Activated naive CD4-positive, alpha-beta T cell treated with anti-CD3 and anti-CD28 coated beads for 36 hours (primary cell): Measurements from ENCODE around the gene LMO7. TPM values are rescaled to one million over a fixed set of nuclear protein-coding genes. Genes with fewer than 3 reads are reported as not detected.
"Not testable (repeated sequence)": the region's sequence is repeated elsewhere in the genome, so short reads cannot be mapped to it uniquely, and the experiment has no call there.

Experiments
- CTCF ChIA-PET: fragments of 350-600 bp; sonication (Branson Sonifier 250); formaldehyde crosslinking; loops from one replicate; lab custom pipeline; 2021; ENCODE audit warnings: antibody characterized with exemption; lab: Charles Lee
- DNase-seq: peaks from one replicate; pipeline ENCODE4 v3.0.0-alpha.2; 2020
- H3K27ac Mint-ChIP-seq: one replicate; pipeline ENCODE4 v1.8.0; 2021; ENCODE audit warnings: mild to moderate bottlenecking, mixed read lengths
- H3K27me3 Mint-ChIP-seq: one replicate; pipeline ENCODE4 v1.8.0; 2021; ENCODE audit warnings: low read depth, mixed read lengths
- H3K36me3 Mint-ChIP-seq: one replicate; pipeline ENCODE4 v1.8.0; 2021; ENCODE audit warnings: low read depth, mixed read lengths
- H3K4me1 Mint-ChIP-seq: one replicate; pipeline ENCODE4 v1.8.0; 2021; ENCODE audit warnings: low read depth, mixed read lengths
- H3K4me3 Mint-ChIP-seq: one replicate; pipeline ENCODE4 v1.8.0; 2021; ENCODE audit warnings: mild to moderate bottlenecking, moderate library complexity, mixed read lengths
- H3K9me3 Mint-ChIP-seq: one replicate; pipeline ENCODE4 v1.8.0; 2021; ENCODE audit warnings: mixed read lengths
- intact Hi-C: fragments of 100-400 bp; cut with micrococcal nuclease; formaldehyde crosslinking; loops from one replicate; pipeline ENCODE4 v1.15.1; 2023
- total RNA-seq, 2 experiments: library from RNA; stranded (reverse); gene quantifications; one replicate each; pipeline ENCODE4 v1.2.3, GENCODE V29; 2021

LMO7 gene
- total RNA-seq, 2 experiments from 2014 or later: 10.5 to 12.0 TPM

DNA sequence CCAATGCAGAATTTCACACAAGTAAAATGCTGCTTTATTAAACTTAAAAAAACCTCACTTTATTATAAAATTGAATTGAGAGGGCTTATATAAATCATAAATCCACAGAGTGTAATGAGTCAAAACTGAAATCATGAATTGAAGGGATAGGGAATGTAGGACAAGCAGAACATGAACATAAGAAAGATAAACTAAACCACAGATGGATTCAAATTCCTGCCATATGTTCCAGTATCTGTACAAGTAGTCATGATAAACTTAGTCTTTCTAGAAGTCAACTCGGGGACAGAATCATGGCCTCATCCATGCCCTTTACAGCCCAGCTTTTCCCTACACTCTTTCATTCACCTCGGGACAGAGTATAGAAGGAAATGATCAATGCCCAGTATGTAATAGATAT lies 16.6 kb downstream of the LMO7 start:
- CTCF ChIA-PET: no interaction called here

GRCh38 chr13:75656425-75656989 lies 20.4 kb downstream of the LMO7 start:
- Mint-ChIP-seq H3K27me3 (no peaks in the 10 kb centered on the region), H3K27ac (no peak overlapping the region), H3K36me3 (peaks cover 3% of the 10 kb centered on the region), H3K9me3 (no peaks in the 10 kb centered on the region), H3K4me1 (no peaks in the 10 kb centered on the region), H3K4me3 (no peak overlapping the region)
- no peak for DNase-seq
- intact Hi-C loops: no loop called here
- CTCF ChIA-PET: no interaction called here

More for the DNA sequence above, 16.6 kb downstream of the LMO7 start:
- DNase-seq: no peak
- Mint-ChIP-seq H3K9me3 (no peaks in the 10 kb centered on the region), H3K4me1 (no peaks in the 10 kb centered on the region), H3K27me3 (no peaks in the 10 kb centered on the region), H3K36me3 (peaks cover 1% of the 10 kb centered on the region), H3K27ac (no peak overlapping the region), H3K4me3 (no peak overlapping the region)
- intact Hi-C loops: no loop called here

DNA sequence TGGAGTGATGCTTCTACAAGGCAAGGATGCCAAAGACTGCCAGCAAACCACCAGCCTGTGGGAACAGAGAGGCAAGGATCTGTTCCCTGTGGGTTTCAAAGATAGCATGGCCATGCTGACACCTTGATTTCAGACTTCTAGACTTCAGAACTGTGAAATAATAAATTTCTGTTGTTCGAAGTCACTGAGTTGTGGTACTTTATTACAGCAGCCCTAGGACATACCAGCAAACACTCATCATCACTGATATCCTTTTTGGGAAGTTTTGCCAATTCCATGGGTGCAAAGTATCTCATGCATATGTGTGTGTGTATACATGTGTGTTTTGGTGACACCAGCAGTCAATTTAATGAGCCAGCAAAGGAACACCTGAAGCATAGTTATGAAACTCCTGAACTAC lies 21.0 kb downstream of the LMO7 start:
- H3K36me3 Mint-ChIP-seq: peaks cover 3% of the 10 kb centered on the region
- intact Hi-C loops: no loop called here
- CTCF ChIA-PET: no interaction called here
- no peaks in the 10 kb centered on the region for H3K9me3 Mint-ChIP-seq
- H3K27ac Mint-ChIP-seq: no peak overlapping the region
- no peaks in the 10 kb centered on the region for H3K4me1 Mint-ChIP-seq
- H3K4me3 Mint-ChIP-seq: no peak overlapping the region
- DNase-seq: no peak
- H3K27me3 Mint-ChIP-seq: no peaks in the 10 kb centered on the region

DNA sequence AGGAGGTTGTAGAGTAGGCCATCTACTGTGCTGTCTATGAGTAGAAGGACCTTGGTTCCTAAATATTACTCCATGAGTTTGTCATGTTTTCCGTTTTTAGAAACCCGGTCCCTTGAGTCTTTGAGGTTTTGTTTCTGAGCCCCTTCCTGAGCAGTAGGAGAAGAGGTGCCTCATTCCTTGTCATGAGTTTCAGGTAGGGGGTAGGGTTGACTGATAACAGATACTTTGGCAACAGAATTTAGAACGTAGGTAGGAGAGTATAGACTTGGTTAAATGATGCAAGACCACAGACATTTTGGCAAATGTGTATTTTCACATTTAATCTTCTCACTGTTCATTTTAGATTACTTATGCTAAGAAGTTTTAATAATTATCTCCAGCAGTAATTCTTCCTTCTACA lies 24.6 kb downstream of the LMO7 start:
- peaks cover 3% of the 10 kb centered on the region for H3K36me3 Mint-ChIP-seq

DNA sequence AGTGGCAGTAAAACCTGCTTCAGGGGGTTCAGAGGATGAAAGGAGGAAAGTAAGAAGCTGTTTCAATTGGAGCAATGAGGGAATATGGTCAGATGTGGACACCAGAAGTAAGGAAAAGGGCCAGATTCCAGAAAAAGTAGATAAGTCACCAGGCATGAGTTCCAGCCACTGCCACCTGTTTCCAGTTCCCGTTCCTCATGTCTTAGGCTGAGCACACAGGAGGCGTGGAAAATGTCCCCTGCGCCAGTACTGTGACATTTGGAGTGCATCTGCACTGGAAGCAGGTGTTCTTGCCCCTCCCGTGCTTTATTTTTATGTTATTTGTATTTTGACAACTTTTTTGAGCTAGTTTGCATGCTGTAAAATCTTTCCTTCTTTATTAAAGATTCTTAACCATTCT lies 25.3 kb downstream of the LMO7 start:
- no peaks in the 10 kb centered on the region for H3K4me1 Mint-ChIP-seq
- intact Hi-C loops: no loop called here
- H3K27ac Mint-ChIP-seq: no peak overlapping the region
- peaks cover 3% of the 10 kb centered on the region for H3K36me3 Mint-ChIP-seq
- no peaks in the 10 kb centered on the region for H3K27me3 Mint-ChIP-seq
- no peak for DNase-seq
- H3K4me3 Mint-ChIP-seq: no peak overlapping the region
- H3K9me3 Mint-ChIP-seq: no peaks in the 10 kb centered on the region
- CTCF ChIA-PET: interaction anchor here (0.6 to 1.1 kb wide), 2 partner anchors 17 to 185 kb away, joined by 3 to 4 read pairs; no protein-coding TSS in a partner anchor

More for the DNA sequence above, 24.6 kb downstream of the LMO7 start:
- H3K4me1 Mint-ChIP-seq: no peaks in the 10 kb centered on the region
- no peak overlapping the region for H3K27ac Mint-ChIP-seq
- H3K27me3 Mint-ChIP-seq: no peaks in the 10 kb centered on the region
- H3K9me3 Mint-ChIP-seq: no peaks in the 10 kb centered on the region
- intact Hi-C loops: no loop called here
- CTCF ChIA-PET: interaction anchor here (0.5 to 0.6 kb wide), 2 partner anchors 96 to 149 kb away, joined by 3 read pairs; no protein-coding TSS in a partner anchor
- no peak overlapping the region for H3K4me3 Mint-ChIP-seq
- no peak for DNase-seq

GRCh38 chr13:75666646-75667351 lies 30.7 kb downstream of the LMO7 start:
- CTCF ChIA-PET: no interaction called here
- intact Hi-C loops: no loop called here
- Mint-ChIP-seq H3K27me3 (no peaks in the 10 kb centered on the region), H3K4me3 (no peak overlapping the region), H3K27ac (no peak overlapping the region), H3K4me1 (no peaks in the 10 kb centered on the region), H3K9me3 (no peaks in the 10 kb centered on the region), H3K36me3 (peaks cover 3% of the 10 kb centered on the region)
- DNase-seq: no peak

DNA sequence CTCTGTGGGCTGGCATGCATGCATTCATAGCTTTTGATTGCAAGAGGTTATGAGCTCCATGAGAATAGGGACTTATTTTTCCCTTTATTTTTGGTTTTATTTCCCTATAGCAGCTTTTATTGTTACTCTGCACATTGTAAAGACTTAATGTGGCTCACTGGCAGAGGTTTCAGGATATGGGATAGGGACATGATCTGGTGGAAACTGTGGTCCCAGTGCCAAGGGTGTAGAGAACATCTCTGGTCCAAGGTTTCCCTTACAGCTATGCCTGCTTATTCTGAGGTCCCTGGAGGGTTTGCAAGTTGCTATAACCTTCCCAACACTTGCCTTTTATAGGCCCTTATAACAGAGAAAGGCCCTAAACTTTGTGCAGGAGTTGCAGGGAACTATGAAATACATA lies 33.6 kb downstream of the LMO7 start:
- Mint-ChIP-seq H3K9me3 (no peaks in the 10 kb centered on the region), H3K36me3 (peaks cover 3% of the 10 kb centered on the region), H3K4me1 (no peaks in the 10 kb centered on the region), H3K27me3 (no peaks in the 10 kb centered on the region), H3K27ac (no peak overlapping the region), H3K4me3 (no peak overlapping the region)
- intact Hi-C loops: no loop called here
- CTCF ChIA-PET: interaction anchor here (0.6 to 1.1 kb wide), 4 partner anchors 14 to 631 kb away, joined by 3 to 5 read pairs (median 4); no protein-coding TSS in a partner anchor
- no peak for DNase-seq

DNA sequence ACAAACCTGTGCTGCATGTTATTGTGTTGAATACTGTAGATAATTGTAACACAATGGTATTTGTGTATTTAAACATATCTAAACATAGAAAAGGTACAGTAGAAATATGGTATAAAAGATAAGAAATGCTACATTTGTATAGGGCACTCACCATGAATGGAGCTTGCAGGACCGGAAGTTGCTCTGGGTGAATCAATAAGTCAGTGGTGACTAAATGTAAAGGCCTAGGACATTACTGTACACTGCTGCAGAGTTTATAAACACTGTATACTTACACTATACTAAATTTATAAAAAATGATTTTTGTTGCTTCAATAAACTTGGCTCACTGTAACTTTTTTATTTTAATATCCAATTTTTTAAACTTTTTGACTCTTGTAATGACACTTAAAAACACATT lies 34.4 kb downstream of the LMO7 start:
- Mint-ChIP-seq H3K4me1 (no peaks in the 10 kb centered on the region), H3K36me3 (peaks cover 3% of the 10 kb centered on the region), H3K4me3 (no peak overlapping the region), H3K9me3 (no peaks in the 10 kb centered on the region), H3K27me3 (no peaks in the 10 kb centered on the region), H3K27ac (no peak overlapping the region)
- intact Hi-C loops: no loop called here
- CTCF ChIA-PET: no interaction called here
- no peak for DNase-seq

- no peak for DNase-seq
- H3K36me3 Mint-ChIP-seq: peaks cover 3% of the 10 kb centered on the region
- CTCF ChIA-PET: interaction anchor here (0.9 to 5.8 kb wide), 4 partner anchors 17 to 202 kb away, joined by 3 to 37 read pairs (median 5); no protein-coding TSS in a partner anchor
- H3K9me3 Mint-ChIP-seq: peaks cover 1% of the 10 kb centered on the region
- H3K4me3 Mint-ChIP-seq: no peak overlapping the region
- intact Hi-C loops: no loop called here
- H3K27ac Mint-ChIP-seq: no peak overlapping the region
- no peaks in the 10 kb centered on the region for H3K4me1 Mint-ChIP-seq
- H3K27me3 Mint-ChIP-seq: no peaks in the 10 kb centered on the region
Measured at GRCh38 chr13:75675421-75675820, 39.3 kb downstream of the LMO7 start.

- Mint-ChIP-seq H3K4me3 (no peak overlapping the region), H3K4me1 (no peaks in the 10 kb centered on the region), H3K27ac (no peak overlapping the region), H3K36me3 (peaks cover 3% of the 10 kb centered on the region), H3K27me3 (no peaks in the 10 kb centered on the region), H3K9me3 (peaks cover 1% of the 10 kb centered on the region)
- CTCF ChIA-PET: interaction anchor here (1.7 kb wide), 1 partner anchor 13 kb away, joined by 4 read pairs; no protein-coding TSS in a partner anchor
- intact Hi-C loops: no loop called here
- no peak for DNase-seq
Measured at GRCh38 chr13:75679459-75679858, 43.3 kb downstream of the LMO7 start.

DNA sequence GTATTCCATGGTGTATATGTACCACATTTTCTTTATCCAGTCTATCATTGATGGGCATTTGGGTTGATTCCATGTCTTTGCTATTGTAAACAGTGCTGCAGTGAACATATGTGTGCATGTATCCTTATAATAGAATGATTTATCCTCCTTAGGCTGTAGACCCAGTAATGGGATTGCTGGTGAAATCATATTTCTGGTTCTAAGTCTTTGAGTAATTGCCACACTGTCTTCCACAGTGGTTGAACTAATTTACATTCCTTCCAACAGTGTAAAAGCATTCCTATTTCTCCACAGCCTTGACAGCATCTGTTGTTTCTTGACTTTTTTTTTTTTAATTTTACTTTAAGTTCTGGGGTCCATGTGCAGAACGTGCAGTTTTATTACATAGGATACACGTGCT lies 44.1 kb downstream of the LMO7 start:
- H3K27me3 Mint-ChIP-seq, intact Hi-C loops: not testable (repeated sequence)

DNA sequence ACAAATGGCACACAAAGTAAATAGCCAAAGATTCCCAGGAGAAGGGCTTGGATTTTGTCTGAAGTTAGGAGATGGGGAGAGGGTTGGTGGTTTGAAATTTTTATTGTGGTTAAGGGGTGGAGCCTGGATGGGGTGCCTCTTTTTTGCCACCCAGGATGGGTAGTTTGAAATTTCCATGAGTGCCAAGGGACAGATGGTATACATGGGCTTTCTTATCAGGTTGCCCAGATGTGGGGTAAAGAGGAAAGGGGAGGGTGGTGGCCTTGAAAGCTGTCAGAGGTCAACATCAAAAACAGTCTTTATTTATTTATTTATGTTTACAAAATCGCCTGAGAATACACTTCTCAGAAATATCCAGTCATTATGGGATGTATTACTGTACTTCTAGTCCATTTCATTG lies 46.2 kb downstream of the LMO7 start:
- intact Hi-C loops: no loop called here
- H3K9me3 Mint-ChIP-seq: peaks cover 1% of the 10 kb centered on the region
- peaks cover 3% of the 10 kb centered on the region for H3K36me3 Mint-ChIP-seq
- no peak overlapping the region for H3K27ac Mint-ChIP-seq
- CTCF ChIA-PET: interaction anchor here (1.3 kb wide), 1 partner anchor 188 kb away, joined by 3 read pairs; no protein-coding TSS in a partner anchor
- H3K27me3 Mint-ChIP-seq: no peaks in the 10 kb centered on the region
- DNase-seq: no peak
- no peak overlapping the region for H3K4me3 Mint-ChIP-seq
- H3K4me1 Mint-ChIP-seq: peaks cover 8% of the 10 kb centered on the region

More for the DNA sequence above, 44.1 kb downstream of the LMO7 start:
- DNase-seq, H3K4me3 Mint-ChIP-seq, H3K9me3 Mint-ChIP-seq, H3K36me3 Mint-ChIP-seq, H3K27ac Mint-ChIP-seq, H3K4me1 Mint-ChIP-seq: not testable (repeated sequence)
- CTCF ChIA-PET: interaction anchor here (0.6 kb wide), 2 partner anchors 171 to 794 kb away, joined by 5 to 7 read pairs; no protein-coding TSS in a partner anchor
